Stimulated activated CD4-positive, alpha-beta T cell treated with anti-CD3 and anti-CD28 coated beads, Interleukin-1b, Interleukin-23, amount 100 ng/mL, for 24 hours (primary cell): ENCODE data around the gene CCDC121.
A peak's percentile ranks its signal among the peaks of the same experiment; 100 is the strongest.

ENCODE experiments used
- DNase-seq, 4 experiments: peaks; one replicate each; pipeline ENCODE4 v3.0.0-alpha.2; 2020; ENCODE audit warnings: low read depth in 4 of 4, low spot score in 1 of 4

Gene CCDC121

GRCh38 chr2:27582695-27583389 is 46.0 kb downstream of the CCDC121 start, which contains the start of gene ZNF512:
TSS of gene ZNF512 (plus strand) at chr2:27583042. CDS start at chr2:27583113, 71 bp downstream.
- peak; percentile 47 to 80 (median 64) for DNase-seq

DNA sequence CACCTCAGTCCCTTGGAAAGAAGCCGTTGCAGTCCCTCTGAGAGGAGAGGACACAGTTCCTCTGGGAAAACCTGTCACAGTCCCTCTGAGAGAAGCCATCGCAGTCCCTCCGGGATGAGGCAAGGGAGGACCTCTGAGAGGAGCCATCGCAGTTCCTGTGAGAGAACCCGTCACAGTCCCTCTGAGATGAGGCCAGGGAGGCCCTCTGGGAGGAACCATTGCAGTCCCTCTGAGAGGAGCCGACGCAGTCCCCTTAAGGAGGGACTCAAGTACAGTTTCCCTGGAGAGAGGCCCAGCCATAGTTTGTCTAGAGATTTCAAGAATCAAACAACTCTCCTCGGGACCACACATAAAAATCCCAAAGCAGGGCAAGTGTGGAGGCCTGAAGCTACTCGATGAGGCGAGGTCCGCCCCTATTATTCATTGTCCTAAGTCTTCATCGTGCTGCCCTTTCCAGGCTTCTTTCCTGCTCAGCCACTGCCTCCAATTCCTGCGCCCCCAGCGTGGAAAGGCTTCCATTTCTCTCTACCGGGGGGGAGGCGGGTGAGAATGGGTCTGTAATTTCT is 46.6 kb downstream of the CCDC121 start:
- no peak for DNase-seq

DNA sequence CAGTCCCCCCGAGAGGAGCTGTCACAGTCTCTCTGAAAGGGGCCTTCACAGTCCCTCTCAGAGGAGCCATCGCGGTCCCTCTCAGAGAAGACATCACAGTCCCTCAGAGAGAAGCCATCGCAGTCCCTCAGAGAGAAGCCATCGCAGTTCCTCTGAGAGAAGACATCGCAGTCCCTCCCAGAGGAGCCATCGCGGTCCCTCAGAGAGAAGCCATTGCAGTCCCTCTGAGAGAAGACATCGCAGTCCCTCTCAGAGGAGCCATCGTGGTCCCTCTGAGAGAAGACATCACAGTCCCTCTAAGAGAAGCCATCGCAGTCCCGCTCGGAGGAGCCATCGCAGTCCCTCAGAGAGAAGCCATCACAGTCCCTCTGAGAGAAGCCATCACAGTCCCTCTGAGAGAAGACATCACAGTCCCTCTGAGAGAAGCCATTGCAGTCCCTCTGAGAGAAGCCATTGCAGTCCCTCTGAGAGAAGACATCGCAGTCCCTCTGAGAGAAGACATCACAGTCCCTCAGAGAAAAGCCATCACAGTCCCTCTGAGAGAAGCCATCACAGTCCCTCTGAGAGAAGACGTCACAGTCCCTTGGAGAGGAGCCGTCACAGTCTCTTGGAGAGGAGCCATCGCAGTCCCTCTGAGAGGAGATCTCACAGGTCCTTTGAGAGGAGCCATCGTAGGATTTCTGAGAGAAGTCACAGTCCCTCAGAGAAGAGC is 47.2 kb downstream of the CCDC121 start:
- DNase-seq = no peak
